GM12892 (cell line): ENCODE measurements around the gene OR4A5. TPM values are rescaled to one million over a fixed set of nuclear protein-coding genes. Genes with fewer than 3 reads are reported as not detected.
"Not testable (repeated sequence)": the region's sequence is repeated elsewhere in the genome, so short reads cannot be mapped to it uniquely, and the experiment has no call there.

Experiments
- DNase-seq: peaks from one replicate; pipeline ENCODE4 v3.0.0; 2011; ENCODE audit not compliant: insufficient read length
- FAIRE-seq: peaks from 2 replicates; lab custom pipeline; 2011; peaks lifted over from hg19 to GRCh38; lab: Jason Lieb, UNC
- polyA plus RNA-seq: library from polyadenylated mRNA; unstranded; fragments of >200 nt; gene quantifications from one replicate; pipeline ENCODE4 v1.2.1, GENCODE V29; 2012; ENCODE audit warnings: missing spikeins, inconsistent platforms; ENCODE audit not compliant: missing spikeins

The OR4A5 gene
- not detected for polyA plus RNA-seq

GRCh38 chr11:54706532-54706931 lies at the start of gene OR4A5:
Gene OR4A5, plus strand, starts transcription at chr11:54706832. Its CDS starts 53 bp downstream, at chr11:54706885.
- not testable (repeated sequence) for FAIRE-seq, DNase-seq

- not testable (repeated sequence) for FAIRE-seq, DNase-seq
Measured at GRCh38 chr11:54720094-54720493, 13.5 kb downstream of the OR4A5 start.
